ENCODE results near the gene INAFM2.

DNA sequence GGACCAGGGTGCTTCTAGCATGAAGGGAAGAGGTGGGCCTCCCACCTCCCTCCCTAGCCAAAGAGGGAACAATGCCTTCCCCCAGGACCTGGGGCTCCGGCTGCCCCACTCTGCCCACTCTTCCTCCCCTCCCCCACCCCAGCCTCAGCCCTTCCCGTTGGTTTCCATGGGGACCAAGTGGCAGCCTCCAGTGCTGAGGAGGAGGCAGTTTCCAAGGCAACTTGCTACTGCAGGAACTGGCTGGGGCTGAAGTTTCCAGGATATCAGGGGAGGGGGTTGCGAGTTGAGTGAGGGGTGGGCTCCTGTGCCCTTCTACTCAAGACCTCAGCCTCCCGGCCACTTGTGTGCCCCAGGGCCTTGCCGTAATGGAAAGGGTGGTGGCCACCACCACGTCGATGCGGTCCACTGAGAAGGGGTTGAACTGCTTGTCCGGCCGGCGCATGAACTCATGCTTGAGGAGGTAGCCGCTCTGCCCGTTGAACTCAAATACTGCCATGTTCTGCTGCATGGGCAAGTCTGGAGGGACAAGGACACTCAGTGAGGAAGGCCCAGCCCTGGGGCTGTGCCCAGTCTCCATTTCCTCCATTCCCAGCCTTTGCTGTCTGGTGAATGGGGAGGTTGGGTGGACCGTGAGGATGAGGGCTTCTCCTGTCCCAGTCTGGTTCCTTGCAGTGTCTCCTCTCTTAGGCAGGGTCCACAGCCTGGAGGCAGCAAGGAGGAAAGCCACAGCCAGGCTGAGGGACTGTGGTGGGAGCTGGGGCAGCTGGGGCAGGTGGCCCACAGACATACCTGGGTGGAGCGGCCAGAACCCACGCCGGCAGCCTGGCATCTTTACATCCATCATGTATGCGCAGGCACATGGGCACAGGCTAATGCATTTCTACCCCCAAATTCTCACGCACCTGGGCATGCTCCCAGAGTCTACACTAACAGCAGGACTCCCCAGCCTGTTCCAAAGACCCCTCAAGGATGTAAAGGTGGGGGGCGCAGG is 29.3 kb upstream of the INAFM2 start:
- TF ChIP-seq, protein P1, sequence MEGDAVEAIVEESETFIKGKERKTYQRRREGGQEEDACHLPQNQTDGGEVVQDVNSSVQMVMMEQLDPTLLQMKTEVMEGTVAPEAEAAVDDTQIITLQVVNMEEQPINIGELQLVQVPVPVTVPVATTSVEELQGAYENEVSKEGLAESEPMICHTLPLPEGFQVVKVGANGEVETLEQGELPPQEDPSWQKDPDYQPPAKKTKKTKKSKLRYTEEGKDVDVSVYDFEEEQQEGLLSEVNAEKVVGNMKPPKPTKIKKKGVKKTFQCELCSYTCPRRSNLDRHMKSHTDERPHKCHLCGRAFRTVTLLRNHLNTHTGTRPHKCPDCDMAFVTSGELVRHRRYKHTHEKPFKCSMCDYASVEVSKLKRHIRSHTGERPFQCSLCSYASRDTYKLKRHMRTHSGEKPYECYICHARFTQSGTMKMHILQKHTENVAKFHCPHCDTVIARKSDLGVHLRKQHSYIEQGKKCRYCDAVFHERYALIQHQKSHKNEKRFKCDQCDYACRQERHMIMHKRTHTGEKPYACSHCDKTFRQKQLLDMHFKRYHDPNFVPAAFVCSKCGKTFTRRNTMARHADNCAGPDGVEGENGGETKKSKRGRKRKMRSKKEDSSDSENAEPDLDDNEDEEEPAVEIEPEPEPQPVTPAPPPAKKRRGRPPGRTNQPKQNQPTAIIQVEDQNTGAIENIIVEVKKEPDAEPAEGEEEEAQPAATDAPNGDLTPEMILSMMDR (IDR thresholded peaks at IDR 0.05) = no peak
- TF ChIP-seq EP300 (IDR thresholded peaks at IDR 0.05) = no peak

All from ovary (tissue), 3 donors.